ENCODE data around the gene RPL36. TPM values are rescaled to one million over a fixed set of nuclear protein-coding genes. Genes with fewer than 3 reads are reported as not detected.
A peak's percentile ranks its signal among the peaks of the same experiment; 100 is the strongest.

RPL36 gene
- polyA plus RNA-seq, 1 donor (not counting 4 experiments of a cell fraction or from before 2014, with no cell fraction given): 636 TPM

GRCh38 chr19:5686326-5686646, 3.8 kb upstream of the RPL36 start:
- Histone ChIP-seq H2AFZ (ENCODE audit: control insufficient read depth, low read length) (no peak overlapping the region), H3K4me2 (ENCODE audit: control insufficient read depth, extremely low read depth, insufficient read depth, low read depth, low read length) (peak overlapping the region; percentile 60), H3K36me3 (ENCODE audit: control insufficient read depth in 2 of 2, extremely low read depth in 1 of 2, insufficient read depth in 2 of 2, low read length in 2 of 2) (peaks cover 1 to 4% of the 10 kb centered on the region in 2 experiments), H3K9me1 (ENCODE audit: control insufficient read depth, extremely low read depth, insufficient read depth, low read length) (no peaks in the 10 kb centered on the region), H3K9ac (ENCODE audit: control insufficient read depth, extremely low read depth, insufficient read depth, low read length) (peak overlapping the region; percentile 71), H3K27ac (ENCODE audit: control insufficient read depth, insufficient read depth, low read length) (no peak overlapping the region), H3K9me3 (ENCODE audit: control insufficient read depth, low read depth, low read length) (no peaks in the 10 kb centered on the region), H4K20me1 (ENCODE audit: control insufficient read depth, extremely low read depth, insufficient read depth, low read length) (peaks cover 5% of the 10 kb centered on the region), H3K27me3 (ENCODE audit: control insufficient read depth, extremely low read depth, insufficient read depth, low read length) (no peaks in the 10 kb centered on the region), H3K4me3 (ENCODE audit: control insufficient read depth in 2 of 3, extremely low read depth in 1 of 3, insufficient read depth in 2 of 3, low read depth in 1 of 3, low read length in 3 of 3) (peak overlapping the region in 2 of 3 experiments; percentile 62 to 69), H3K4me1 (ENCODE audit: control insufficient read depth, extremely low read depth, insufficient read depth, low read length) (peaks cover 8% of the 10 kb centered on the region), H3K79me2 (ENCODE audit: control insufficient read depth, insufficient read depth, low read length) (peaks cover 12% of the 10 kb centered on the region)
- no peak for FAIRE-seq
- no peak for TF ChIP-seq EZH2 (IDR thresholded peaks at IDR 0.05; ENCODE audit: low read length)
- no peak for TF ChIP-seq CTCF (optimal IDR thresholded peaks at IDR 0.05 in 1 of 3, IDR thresholded peaks at IDR 0.05 in 1 of 3, conservative IDR thresholded peaks at IDR 0.05 in 1 of 3; ENCODE audit: extremely low read depth in 1 of 3, insufficient read depth in 2 of 3, low read length in 3 of 3)
- dilution Hi-C loops (cut with MboI; ENCODE audit: extremely low pct_ligation_motif_present, low sequenced_read_pairs): no loop called here
- no peak for DNase-seq (ENCODE audit: low read depth, low spot score)

- H3K9ac ChIP-seq (ENCODE audit: control insufficient read depth, extremely low read depth, insufficient read depth, low read length): peak overlapping the region; percentile 71
- FAIRE-seq (peak; percentile 32), DNase-seq (ENCODE audit: low read depth, low spot score) (peak; percentile 76)
- peaks cover 7% of the 10 kb centered on the region for H3K4me1 ChIP-seq (ENCODE audit: control insufficient read depth, extremely low read depth, insufficient read depth, low read length)
- H3K9me3 ChIP-seq (ENCODE audit: control insufficient read depth, low read depth, low read length): no peaks in the 10 kb centered on the region
- no peaks in the 10 kb centered on the region for H3K9me1 ChIP-seq (ENCODE audit: control insufficient read depth, extremely low read depth, insufficient read depth, low read length)
- TF ChIP-seq EZH2 (IDR thresholded peaks at IDR 0.05; ENCODE audit: low read length): no peak
- TF ChIP-seq CTCF (optimal IDR thresholded peaks at IDR 0.05 in 1 of 3, IDR thresholded peaks at IDR 0.05 in 1 of 3, conservative IDR thresholded peaks at IDR 0.05 in 1 of 3; ENCODE audit: extremely low read depth in 1 of 3, insufficient read depth in 2 of 3, low read length in 3 of 3): peak; percentile 63 to 96 (median 93)
- peak overlapping the region; percentile 60 for H3K4me2 ChIP-seq (ENCODE audit: control insufficient read depth, extremely low read depth, insufficient read depth, low read depth, low read length)
- peak overlapping the region; percentile 54 for H3K27ac ChIP-seq (ENCODE audit: control insufficient read depth, insufficient read depth, low read length)
- peak overlapping the region; percentile 81 for H2AFZ ChIP-seq (ENCODE audit: control insufficient read depth, low read length)
- H3K36me3 ChIP-seq (ENCODE audit: control insufficient read depth in 2 of 2, extremely low read depth in 1 of 2, insufficient read depth in 2 of 2, low read length in 2 of 2): peaks cover 1 to 5% of the 10 kb centered on the region in 2 experiments
- H4K20me1 ChIP-seq (ENCODE audit: control insufficient read depth, extremely low read depth, insufficient read depth, low read length): peaks cover 10% of the 10 kb centered on the region
- peak overlapping the region; percentile 52 to 69 (median 62) for H3K4me3 ChIP-seq (ENCODE audit: control insufficient read depth in 2 of 3, extremely low read depth in 1 of 3, insufficient read depth in 2 of 3, low read depth in 1 of 3, low read length in 3 of 3)
- dilution Hi-C loops (cut with MboI; ENCODE audit: extremely low pct_ligation_motif_present, low sequenced_read_pairs): no loop called here
- H3K27me3 ChIP-seq (ENCODE audit: control insufficient read depth, extremely low read depth, insufficient read depth, low read length): no peaks in the 10 kb centered on the region
- peaks cover 17% of the 10 kb centered on the region for H3K79me2 ChIP-seq (ENCODE audit: control insufficient read depth, insufficient read depth, low read length)
Observed at GRCh38 chr19:5686647-5687359, 3.3 kb upstream of the RPL36 start.
